NOMO-1 (cell line): ENCODE data around the gene ZDHHC23.
A peak's percentile ranks its signal among the peaks of the same experiment; 100 is the strongest.

Experiments
- DNase-seq, 2 experiments: peaks; one replicate each; lab custom pipeline; 2025; ENCODE audit not compliant: unreplicated experiment in 2 of 2; lab: John Stamatoyannopoulos, UW

The ZDHHC23 gene

GRCh38 chr3:113947372-113948014 lies at the start of gene ZDHHC23:
TSS of gene ZDHHC23 (plus strand) at chr3:113948013. CDS start at chr3:113948803, 790 bp downstream.
- DNase-seq, result peak; percentile 66 to 68

- peak; percentile 26 to 77 for DNase-seq
Measured at GRCh38 chr3:113898892-113899291, 48.9 kb upstream of the ZDHHC23 start.

- no peak for DNase-seq
Measured at GRCh38 chr3:113906568-113907140, 41.2 kb upstream of the ZDHHC23 start.

GRCh38 chr3:113908133-113908532 lies 39.7 kb upstream of the ZDHHC23 start:
- no peak for DNase-seq

- DNase-seq, result no peak
Measured at GRCh38 chr3:113910966-113911365, 36.8 kb upstream of the ZDHHC23 start.

GRCh38 chr3:113912552-113913236 lies 35.1 kb upstream of the ZDHHC23 start:
- DNase-seq, result peak; percentile 42 to 64

- no peak for DNase-seq
Measured at GRCh38 chr3:113914646-113915045, 33.2 kb upstream of the ZDHHC23 start.

- DNase-seq, result no peak
Measured at GRCh38 chr3:113927556-113927955, 20.3 kb upstream of the ZDHHC23 start.

- DNase-seq, result no peak
Measured at GRCh38 chr3:113946831-113947230, 982 bp upstream of the ZDHHC23 start.

GRCh38 chr3:113948015-113948917 lies 453 bp downstream of the ZDHHC23 start:
- no peak for DNase-seq

GRCh38 chr3:113952921-113953320 lies 5.1 kb downstream of the ZDHHC23 start:
- DNase-seq, result no peak

- no peak for DNase-seq
Measured at GRCh38 chr3:113953677-113954076, 5.9 kb downstream of the ZDHHC23 start.

GRCh38 chr3:113954091-113954685 lies 6.4 kb downstream of the ZDHHC23 start:
- no peak for DNase-seq

GRCh38 chr3:113963879-113964278 lies 16.1 kb downstream of the ZDHHC23 start:
- DNase-seq, result no peak

GRCh38 chr3:113966172-113966571 lies 18.4 kb downstream of the ZDHHC23 start:
- DNase-seq, result no peak

GRCh38 chr3:113968986-113969385 lies 21.2 kb downstream of the ZDHHC23 start:
- no peak for DNase-seq

- DNase-seq, result no peak
Measured at GRCh38 chr3:113977822-113978221, 30.0 kb downstream of the ZDHHC23 start.

- DNase-seq, result no peak
Measured at GRCh38 chr3:113979916-113980315, 32.1 kb downstream of the ZDHHC23 start.

- DNase-seq, result peak in 1 of 2 experiments; percentile 12
Measured at GRCh38 chr3:113981803-113982202, 34.0 kb downstream of the ZDHHC23 start.

GRCh38 chr3:113983544-113983943 lies 35.7 kb downstream of the ZDHHC23 start:
- DNase-seq, result no peak

- DNase-seq, result peak; percentile 24 to 36
Measured at GRCh38 chr3:113985541-113985940, 37.7 kb downstream of the ZDHHC23 start.
